ENCODE data around the gene SPRR4.
"Not testable (repeated sequence)": the region's sequence is repeated elsewhere in the genome, so short reads cannot be mapped to it uniquely, and the experiment has no call there.

The SPRR4 gene

GRCh38 chr1:152968248-152968647, 2.2 kb upstream of the SPRR4 start:
- DNase-seq, result no peak

GRCh38 chr1:152969036-152969435, 1.4 kb upstream of the SPRR4 start:
- no peak for DNase-seq

- DNase-seq, result no peak
Measured at GRCh38 chr1:152972196-152972886, 1.9 kb downstream of the SPRR4 start.

- DNase-seq, result no peak
Measured at GRCh38 chr1:152976688-152977087, 6.2 kb downstream of the SPRR4 start.

- no peak for DNase-seq
Measured at GRCh38 chr1:152977614-152978013, 7.2 kb downstream of the SPRR4 start.

GRCh38 chr1:152980676-152981075, 10.2 kb downstream of the SPRR4 start:
- no peak for DNase-seq

- no peak for DNase-seq
Measured at GRCh38 chr1:152981146-152981871, 10.9 kb downstream of the SPRR4 start.

GRCh38 chr1:152982076-152982475, 11.6 kb downstream of the SPRR4 start:
- DNase-seq, result no peak

GRCh38 chr1:152983234-152983633, 12.8 kb downstream of the SPRR4 start:
- no peak for DNase-seq

GRCh38 chr1:152983743-152984142, 13.3 kb downstream of the SPRR4 start, which contains the start of gene SPRR1A:
TSS of gene SPRR1A (plus strand) at chr1:152984081. CDS start at chr1:152985231, 1,150 bp downstream.
- no peak for DNase-seq

- DNase-seq, result no peak
Measured at GRCh38 chr1:152986578-152986977, 16.1 kb downstream of the SPRR4 start.

GRCh38 chr1:152993186-152993585, 22.7 kb downstream of the SPRR4 start:
- DNase-seq, result no peak

- DNase-seq, result no peak
Measured at GRCh38 chr1:152995842-152996241, 25.4 kb downstream of the SPRR4 start.

GRCh38 chr1:152996633-152997400, 26.4 kb downstream of the SPRR4 start:
- no peak for DNase-seq

GRCh38 chr1:152997901-152998300, 27.5 kb downstream of the SPRR4 start:
- DNase-seq, result no peak

GRCh38 chr1:152998476-152998875, 28.0 kb downstream of the SPRR4 start:
- DNase-seq, result no peak

- DNase-seq, result no peak
Measured at GRCh38 chr1:152999818-153000217, 29.4 kb downstream of the SPRR4 start.

- no peak for DNase-seq
Measured at GRCh38 chr1:153000294-153000693, 29.8 kb downstream of the SPRR4 start.

GRCh38 chr1:153001382-153001781, 30.9 kb downstream of the SPRR4 start, which contains the start of gene SPRR3:
TSS of gene SPRR3 (plus strand) at chr1:153001749. CDS start at chr1:153003021, 1,272 bp downstream.
- no peak for DNase-seq

- not testable (repeated sequence) for DNase-seq
Measured at GRCh38 chr1:153011235-153011758, 40.8 kb downstream of the SPRR4 start.

GRCh38 chr1:153021829-153022228, 51.4 kb downstream of the SPRR4 start:
- not testable (repeated sequence) for DNase-seq
